Neuronal stem cell (in vitro differentiated cells): Measurements from ENCODE around the gene MITF.

ENCODE experiments used
- DNase-seq: peaks from one replicate; pipeline ENCODE4 v3.0.0-alpha.2; 2013; ENCODE audit warnings: low spot score
- H2AFZ ChIP-seq: one replicate; pipeline ENCODE4 v1.6.1; 2013; ENCODE audit warnings: mild to moderate bottlenecking, low read length, inconsistent platforms
- H2AK5ac ChIP-seq: 2 replicates; pipeline ENCODE4 v1.6.1; 2013; ENCODE audit warnings: low read depth, mild to moderate bottlenecking, inconsistent platforms, low read length, moderate library complexity, mixed read lengths
- H2BK120ac ChIP-seq: 2 replicates; pipeline ENCODE4 v1.6.1; 2013; ENCODE audit warnings: low read depth, mild to moderate bottlenecking, inconsistent platforms, low read length, moderate library complexity, mixed read lengths
- H2BK12ac ChIP-seq: one replicate; pipeline ENCODE4 v1.6.1; 2013; ENCODE audit warnings: low read length, inconsistent platforms
- H2BK15ac ChIP-seq: 2 replicates; pipeline ENCODE4 v1.6.1; 2013; ENCODE audit warnings: mild to moderate bottlenecking, low read length, inconsistent platforms, mixed read lengths
- H2BK5ac ChIP-seq: one replicate; pipeline ENCODE4 v1.6.1; 2013; ENCODE audit warnings: inconsistent platforms, mild to moderate bottlenecking, low read length, moderate library complexity
- H3K14ac ChIP-seq: one replicate; pipeline ENCODE4 v1.6.1; 2013; ENCODE audit warnings: low read length, inconsistent platforms
- H3K18ac ChIP-seq: 2 replicates; pipeline ENCODE4 v1.6.1; 2013; ENCODE audit warnings: low read length, inconsistent platforms
- H3K23ac ChIP-seq: 2 replicates; pipeline ENCODE4 v1.6.1; 2013; ENCODE audit warnings: low read depth, mild to moderate bottlenecking, mixed read lengths, low read length, inconsistent platforms; ENCODE audit not compliant: poor library complexity
- H3K27ac ChIP-seq: replicated peaks from 3 replicates; pipeline ENCODE4 v1.5.1; 2013; ENCODE audit warnings: low read length, inconsistent platforms
- H3K27me3 ChIP-seq, 3 experiments: 2 replicates each; pipeline ENCODE4 v1.6.1; 2013; ENCODE audit warnings: low read length in 3 of 3, mild to moderate bottlenecking in 2 of 3, inconsistent platforms in 1 of 3, low read depth in 1 of 3, mixed read lengths in 1 of 3, moderate library complexity in 1 of 3; ENCODE audit not compliant: control insufficient read depth in 3 of 3, insufficient read depth in 3 of 3
- H3K36me3 ChIP-seq, 2 donors: replicated peaks in 1 of 2; 2 replicates each; pipeline ENCODE4 v1.6.1; 2013; ENCODE audit warnings: low read length in 2 of 2; ENCODE audit not compliant: control insufficient read depth in 2 of 2, insufficient read depth in 2 of 2
- H3K4ac ChIP-seq: 2 replicates; pipeline ENCODE4 v1.6.1; 2013; ENCODE audit warnings: inconsistent platforms, mild to moderate bottlenecking, low read length, moderate library complexity
- H3K4me1 ChIP-seq, 2 donors: 1 replicate in 1 of 2; 2 replicates in 1 of 2; pipeline ENCODE4 v1.6.1; 2013; ENCODE audit warnings: low read length in 2 of 2, low read depth in 1 of 2; ENCODE audit not compliant: control insufficient read depth in 2 of 2, insufficient read depth in 1 of 2
- H3K4me2 ChIP-seq: one replicate; pipeline ENCODE4 v1.6.1; 2013; ENCODE audit warnings: mild to moderate bottlenecking, low read length, inconsistent platforms; ENCODE audit not compliant: insufficient read depth, poor library complexity, severe bottlenecking
- H3K4me3 ChIP-seq, 2 donors: 2 replicates each; pipeline ENCODE4 v1.5.1; 2013; ENCODE audit warnings: low read length in 2 of 2, mild to moderate bottlenecking in 2 of 2, inconsistent platforms in 1 of 2, moderate library complexity in 1 of 2
- H3K79me1 ChIP-seq: one replicate; pipeline ENCODE4 v1.6.1; 2013; ENCODE audit warnings: low read depth, mild to moderate bottlenecking, inconsistent platforms, low read length, moderate library complexity
- H3K9ac ChIP-seq: one replicate; pipeline ENCODE4 v1.6.1; 2013; ENCODE audit warnings: mild to moderate bottlenecking, low read depth, low read length, inconsistent platforms; ENCODE audit not compliant: poor library complexity
- H3K9me3 ChIP-seq, 2 donors: replicated peaks in 1 of 2; 2 replicates each; pipeline versions ENCODE3 to v1.6.1; 2013; ENCODE audit warnings: low read length in 2 of 2, mild to moderate bottlenecking in 2 of 2, inconsistent platforms in 1 of 2, low read depth in 1 of 2, mixed read lengths in 1 of 2, moderate library complexity in 1 of 2; ENCODE audit not compliant: control insufficient read depth in 2 of 2, insufficient read depth in 1 of 2
- H4K8ac ChIP-seq: one replicate; pipeline ENCODE4 v1.6.1; 2013; ENCODE audit warnings: low read depth, mild to moderate bottlenecking, inconsistent platforms, low read length, moderate library complexity
- H4K91ac ChIP-seq: one replicate; pipeline ENCODE4 v1.6.1; 2013; ENCODE audit warnings: low read length, low read depth, mild to moderate bottlenecking, inconsistent platforms; ENCODE audit not compliant: poor library complexity
- WGBS, 2 donors: extraction: QIAGEN DNeasy Blood & Tissue Kit; methylation state at CpG; one replicate each; pipeline ENCODE4 v1.1.7; 2013; ENCODE audit warnings: missing lambda C conversion rate in 2 of 2, mixed read lengths in 1 of 2; ENCODE audit not compliant: insufficient read length in 2 of 2, insufficient replicate concordance in 1 of 2; ENCODE audit errors: extremely low coverage in 2 of 2; 5-methylcytosine and 5-hydroxymethylcytosine counted together

The MITF gene

DNA sequence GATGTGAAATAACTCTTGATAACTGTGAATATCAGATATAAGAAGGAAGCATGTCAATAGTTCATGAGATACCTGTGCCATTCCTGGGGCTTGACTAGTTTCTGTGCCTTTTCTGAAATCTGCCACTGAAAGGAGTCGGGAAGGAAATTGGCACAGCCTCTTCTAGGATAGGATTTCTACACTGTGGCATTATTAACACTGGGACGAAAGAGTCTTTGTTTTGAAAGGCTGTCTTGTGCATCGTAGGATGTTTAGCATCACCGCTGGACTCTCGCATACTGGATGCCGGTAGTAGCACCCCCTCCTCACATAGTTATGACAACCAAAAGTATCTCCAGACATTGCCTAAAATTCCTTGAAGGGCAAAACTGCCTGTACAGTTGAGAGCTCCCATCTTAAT is 182.4 kb downstream of the MITF start:
- H4K8ac ChIP-seq = no peak overlapping the region
- no peak overlapping the region for H3K27ac ChIP-seq
- H2BK5ac ChIP-seq = no peak overlapping the region
- no peak overlapping the region for H3K14ac ChIP-seq
- H3K36me3 ChIP-seq = no peaks in the 10 kb centered on the region
- H3K4ac ChIP-seq = no peak overlapping the region
- no peak overlapping the region for H3K9ac ChIP-seq
- no peak overlapping the region for H2AFZ ChIP-seq
- H3K4me3 ChIP-seq = no peak overlapping the region
- H3K79me1 ChIP-seq = no peaks in the 10 kb centered on the region
- H3K4me1 ChIP-seq = no peaks in the 10 kb centered on the region
- H2BK15ac ChIP-seq = no peak overlapping the region
- H3K23ac ChIP-seq = no peak overlapping the region
- no CpG with 5 or more reads among the region's 6 CpGs for WGBS, 2 donors
- no peak overlapping the region for H3K4me2 ChIP-seq
- no peak overlapping the region for H3K18ac ChIP-seq
- no peaks in the 10 kb centered on the region for H3K27me3 ChIP-seq
- no peak overlapping the region for H2AK5ac ChIP-seq
- no peak overlapping the region for H2BK120ac ChIP-seq
- H3K9me3 ChIP-seq = no peaks in the 10 kb centered on the region
- no peak overlapping the region for H2BK12ac ChIP-seq
- DNase-seq = no peak
- H4K91ac ChIP-seq = no peak overlapping the region

- no peak overlapping the region for H2AK5ac ChIP-seq
- H4K8ac ChIP-seq = no peak overlapping the region
- WGBS, 2 donors = no CpG with 5 or more reads among the region's 4 CpGs
- no peaks in the 10 kb centered on the region for H3K9me3 ChIP-seq
- H3K4me3 ChIP-seq = no peak overlapping the region
- H4K91ac ChIP-seq = no peak overlapping the region
- H3K14ac ChIP-seq = no peak overlapping the region
- no peaks in the 10 kb centered on the region for H3K27me3 ChIP-seq
- H3K27ac ChIP-seq = no peak overlapping the region
- H3K23ac ChIP-seq = no peak overlapping the region
- H2AFZ ChIP-seq = no peak overlapping the region
- H3K4ac ChIP-seq = no peak overlapping the region
- no peak overlapping the region for H2BK120ac ChIP-seq
- no peak overlapping the region for H3K4me2 ChIP-seq
- no peaks in the 10 kb centered on the region for H3K4me1 ChIP-seq
- DNase-seq = no peak
- H3K79me1 ChIP-seq = no peaks in the 10 kb centered on the region
- H3K36me3 ChIP-seq = no peaks in the 10 kb centered on the region
- H2BK5ac ChIP-seq = no peak overlapping the region
- no peak overlapping the region for H3K9ac ChIP-seq
- H2BK12ac ChIP-seq = no peak overlapping the region
- no peak overlapping the region for H2BK15ac ChIP-seq
- no peak overlapping the region for H3K18ac ChIP-seq
Observed at GRCh38 chr3:69922521-69923000, 183.3 kb downstream of the MITF start.

GRCh38 chr3:69925506-69925905 is 186.2 kb downstream of the MITF start:
- no peak overlapping the region for H3K18ac ChIP-seq
- no peak overlapping the region for H2BK15ac ChIP-seq
- H3K27ac ChIP-seq = no peak overlapping the region
- no peaks in the 10 kb centered on the region for H3K27me3 ChIP-seq
- no peak overlapping the region for H2BK5ac ChIP-seq
- H2AK5ac ChIP-seq = no peak overlapping the region
- no peak overlapping the region for H3K4me2 ChIP-seq
- no peak overlapping the region for H2AFZ ChIP-seq
- H3K4ac ChIP-seq = no peak overlapping the region
- H2BK12ac ChIP-seq = no peak overlapping the region
- H3K36me3 ChIP-seq = no peaks in the 10 kb centered on the region
- H4K8ac ChIP-seq = no peak overlapping the region
- no peak for DNase-seq
- H4K91ac ChIP-seq = no peak overlapping the region
- H3K23ac ChIP-seq = no peak overlapping the region
- no peaks in the 10 kb centered on the region for H3K79me1 ChIP-seq
- no peak overlapping the region for H3K9ac ChIP-seq
- H2BK120ac ChIP-seq = no peak overlapping the region
- no peaks in the 10 kb centered on the region for H3K9me3 ChIP-seq
- H3K4me1 ChIP-seq = no peaks in the 10 kb centered on the region
- H3K4me3 ChIP-seq = no peak overlapping the region
- no peak overlapping the region for H3K14ac ChIP-seq

DNA sequence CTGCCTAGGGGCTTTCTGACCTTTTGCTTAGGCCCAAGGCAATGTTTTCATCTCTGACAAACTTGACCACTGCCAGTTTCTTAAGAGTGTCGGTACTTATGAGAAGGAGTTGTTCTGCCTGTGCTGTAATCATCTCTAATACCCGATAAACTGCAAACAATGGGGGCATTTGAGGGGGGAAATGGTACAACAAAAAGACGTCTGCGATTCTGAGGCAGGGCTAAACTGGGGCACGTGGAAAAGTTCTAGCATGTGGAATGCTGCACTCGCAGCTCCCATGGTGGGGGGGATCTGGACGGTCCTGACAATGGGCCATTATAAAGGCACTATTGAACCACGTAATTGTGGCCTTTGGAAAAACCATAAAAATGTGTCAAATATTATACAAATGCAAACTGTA is 187.1 kb downstream of the MITF start:
- Histone ChIP-seq H3K27ac (no peak overlapping the region), H3K9ac (no peak overlapping the region), H3K14ac (no peak overlapping the region), H2BK5ac (no peak overlapping the region), H3K9me3 (no peaks in the 10 kb centered on the region), H3K23ac (no peak overlapping the region), H2BK12ac (no peak overlapping the region), H2BK120ac (no peak overlapping the region), H3K18ac (no peak overlapping the region), H3K27me3 (no peaks in the 10 kb centered on the region), H3K4me1 (no peaks in the 10 kb centered on the region), H2BK15ac (no peak overlapping the region), H3K36me3 (no peaks in the 10 kb centered on the region), H2AK5ac (no peak overlapping the region), H4K8ac (no peak overlapping the region), H2AFZ (no peak overlapping the region), H3K4me2 (no peak overlapping the region), H3K4ac (no peak overlapping the region), H4K91ac (no peak overlapping the region), H3K4me3 (no peak overlapping the region), H3K79me1 (no peaks in the 10 kb centered on the region)
- WGBS, 2 donors = no CpG with 5 or more reads among the region's 8 CpGs
- DNase-seq = no peak
